Raji (cell line): ENCODE results near the gene ADGRG3.

Experiments
- POLR2A ChIP-seq: IDR thresholded peaks from 2 replicates; pipeline ENCODE4 v1.6.1; 2011; ENCODE audit warnings: low read depth, low read length, control low read depth; ENCODE audit not compliant: insufficient read depth

Gene ADGRG3

GRCh38 chr16:57637965-57638364 lies 30.1 kb upstream of the ADGRG3 start:
- TF ChIP-seq POLR2A = no peak

DNA sequence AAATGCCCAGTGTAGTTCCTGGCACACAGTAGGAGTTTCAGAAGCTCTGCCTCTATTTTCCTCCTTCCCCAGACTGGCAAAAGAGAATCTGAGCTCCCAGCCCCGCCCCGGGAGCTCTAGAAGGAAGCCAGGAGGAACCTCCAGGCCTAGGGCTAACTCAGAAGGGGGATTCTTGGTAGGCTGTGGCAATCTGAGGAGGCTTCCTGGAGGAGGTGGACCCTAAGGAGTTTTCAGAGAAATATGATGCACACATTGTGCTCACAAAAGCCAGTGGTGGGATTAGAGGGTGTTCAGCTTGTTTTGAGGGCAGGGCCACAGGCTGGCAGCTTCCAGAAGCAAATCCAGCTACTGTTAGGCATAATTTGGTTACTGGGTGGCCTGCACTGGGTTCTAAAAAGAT lies 29.7 kb upstream of the ADGRG3 start:
- no peak for TF ChIP-seq POLR2A

DNA sequence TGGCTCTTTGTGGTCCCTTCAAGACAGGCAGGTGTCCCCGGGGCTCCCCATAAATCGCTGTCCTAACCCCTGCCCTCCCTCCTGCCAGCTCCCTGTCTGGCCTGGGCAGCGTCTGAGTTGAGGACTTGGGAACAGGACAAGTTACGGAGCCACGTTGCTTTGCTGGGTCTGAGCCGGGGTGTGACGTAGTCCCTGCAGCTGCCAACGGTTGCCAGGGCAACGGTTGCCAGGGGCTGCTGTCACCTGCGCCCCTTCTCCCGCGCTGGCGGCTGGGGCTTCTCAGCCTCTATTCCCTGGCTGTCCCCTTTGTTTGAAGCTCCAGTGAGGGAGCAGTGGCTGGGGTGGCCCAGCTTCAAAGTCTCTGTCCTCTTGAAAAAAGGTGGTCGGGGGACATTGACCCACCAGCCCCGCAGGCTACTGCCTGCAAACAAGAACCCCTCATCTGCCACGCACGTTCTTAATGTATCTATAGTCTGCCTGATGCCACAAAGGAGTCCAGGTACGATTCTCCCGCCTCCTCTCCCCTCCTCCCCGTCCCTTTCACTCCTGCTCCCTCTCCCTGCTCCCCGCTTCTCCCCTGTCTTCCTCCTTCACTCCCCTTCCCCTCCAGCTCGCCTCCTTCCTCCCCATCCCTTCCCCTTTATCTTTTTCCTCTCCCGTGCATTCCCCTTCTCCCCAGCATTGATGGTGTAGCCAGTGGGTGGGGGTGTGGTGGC lies 28.8 kb upstream of the ADGRG3 start:
- no peak for TF ChIP-seq POLR2A

DNA sequence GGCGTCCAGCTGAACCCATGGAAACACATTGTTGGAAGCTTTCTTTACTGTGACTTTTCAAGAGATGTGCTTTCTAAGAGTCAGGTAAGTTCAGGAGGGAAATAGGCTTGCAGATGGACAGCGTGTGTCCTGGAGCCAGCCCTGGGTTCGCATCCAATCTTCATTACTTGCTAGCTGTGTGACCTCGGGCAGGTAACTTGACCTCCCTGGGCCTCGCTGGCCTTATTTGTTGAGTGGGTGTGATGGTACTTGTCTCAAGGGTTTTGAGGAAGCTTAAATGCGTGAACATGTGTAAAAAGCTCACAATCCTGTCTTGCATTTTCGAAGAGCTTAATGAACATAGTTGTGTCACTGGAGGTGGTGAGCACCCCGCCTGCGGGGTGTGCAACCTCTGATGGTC lies 27.9 kb upstream of the ADGRG3 start:
- TF ChIP-seq POLR2A = no peak

DNA sequence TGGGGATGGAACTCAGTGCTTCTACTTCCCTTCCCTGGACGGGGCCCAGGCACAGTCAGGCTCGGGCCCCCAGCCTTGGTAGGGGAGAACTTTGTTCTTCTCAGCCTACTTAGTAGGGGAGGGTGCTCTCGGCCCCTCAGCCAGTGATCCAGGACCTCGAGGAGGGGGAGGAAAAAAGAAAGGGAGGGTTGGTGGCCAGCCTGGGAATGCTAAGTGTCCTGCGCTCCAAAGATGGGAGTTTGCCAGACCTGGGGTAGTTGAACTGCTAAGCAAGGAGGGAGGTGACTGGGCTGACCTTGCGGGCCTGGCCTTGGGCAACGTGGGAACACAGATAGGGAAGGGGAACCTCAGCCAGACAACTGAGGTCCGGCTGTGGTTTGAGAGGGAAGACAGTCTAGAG lies 27.5 kb upstream of the ADGRG3 start:
- no peak for TF ChIP-seq POLR2A

GRCh38 chr16:57642160-57643135 lies 25.7 kb upstream of the ADGRG3 start:
- no peak for TF ChIP-seq POLR2A

- no peak for TF ChIP-seq POLR2A
Measured at GRCh38 chr16:57643147-57643874, 24.8 kb upstream of the ADGRG3 start.

GRCh38 chr16:57643910-57644309 lies 24.2 kb upstream of the ADGRG3 start:
- TF ChIP-seq POLR2A = no peak

- TF ChIP-seq POLR2A = no peak
Measured at GRCh38 chr16:57644383-57645014, 23.6 kb upstream of the ADGRG3 start.

- TF ChIP-seq POLR2A = no peak
Measured at GRCh38 chr16:57645169-57645568, 22.9 kb upstream of the ADGRG3 start.

GRCh38 chr16:57645691-57646387 lies 22.3 kb upstream of the ADGRG3 start:
- no peak for TF ChIP-seq POLR2A

DNA sequence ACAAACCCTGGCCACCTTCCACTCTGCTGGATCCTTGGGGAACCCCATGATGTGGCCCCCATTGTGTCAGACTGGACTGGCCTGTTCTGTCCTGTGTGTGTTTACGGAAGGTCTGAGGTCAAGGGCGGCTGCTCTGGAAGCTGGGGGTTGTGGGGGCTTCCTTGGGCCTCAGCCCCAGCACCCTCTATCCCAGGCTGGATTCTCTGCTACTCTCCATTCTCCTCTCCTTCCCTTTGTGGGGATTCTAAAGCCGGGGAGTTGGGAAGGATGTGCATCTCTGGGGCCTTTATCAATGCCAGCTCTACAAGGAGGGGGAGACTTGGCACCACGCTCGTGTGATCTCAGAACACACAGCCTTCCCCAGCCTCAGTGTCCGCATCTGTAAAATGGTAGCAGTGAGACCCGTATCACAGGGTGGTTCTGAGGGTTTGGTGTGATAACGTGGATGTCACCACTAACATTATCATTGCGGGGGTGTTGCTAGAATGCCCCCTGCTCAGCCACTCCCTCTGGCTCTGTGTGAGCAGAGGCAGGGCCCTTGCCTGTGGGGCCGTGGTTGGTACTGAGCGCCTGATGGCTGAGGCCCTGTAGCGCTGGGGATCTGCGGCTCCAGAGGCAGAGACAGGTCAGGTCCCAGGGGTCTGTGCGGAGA lies 21.6 kb upstream of the ADGRG3 start:
- TF ChIP-seq POLR2A = no peak

GRCh38 chr16:57647136-57647875 lies 20.8 kb upstream of the ADGRG3 start:
- no peak for TF ChIP-seq POLR2A
